GM18508 (cell line): ENCODE data around the gene CYSRT1.

Source experiments
- ATAC-seq: cut with Tn5 transposase; IDR thresholded peaks from one replicate; pipeline ENCODE4 v1.9.1; 2021; ENCODE audit warnings: moderate number of reproducible peaks; ENCODE audit not compliant: insufficient read depth, unreplicated experiment

Gene CYSRT1, protein sequence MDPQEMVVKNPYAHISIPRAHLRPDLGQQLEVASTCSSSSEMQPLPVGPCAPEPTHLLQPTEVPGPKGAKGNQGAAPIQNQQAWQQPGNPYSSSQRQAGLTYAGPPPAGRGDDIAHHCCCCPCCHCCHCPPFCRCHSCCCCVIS

GRCh38 chr9:137224830-137225694 is at the start of gene CYSRT1:
Gene CYSRT1, plus strand, starts transcription at chr9:137225174. Its CDS starts 448 bp downstream, at chr9:137225622.
- no peak for ATAC-seq

DNA sequence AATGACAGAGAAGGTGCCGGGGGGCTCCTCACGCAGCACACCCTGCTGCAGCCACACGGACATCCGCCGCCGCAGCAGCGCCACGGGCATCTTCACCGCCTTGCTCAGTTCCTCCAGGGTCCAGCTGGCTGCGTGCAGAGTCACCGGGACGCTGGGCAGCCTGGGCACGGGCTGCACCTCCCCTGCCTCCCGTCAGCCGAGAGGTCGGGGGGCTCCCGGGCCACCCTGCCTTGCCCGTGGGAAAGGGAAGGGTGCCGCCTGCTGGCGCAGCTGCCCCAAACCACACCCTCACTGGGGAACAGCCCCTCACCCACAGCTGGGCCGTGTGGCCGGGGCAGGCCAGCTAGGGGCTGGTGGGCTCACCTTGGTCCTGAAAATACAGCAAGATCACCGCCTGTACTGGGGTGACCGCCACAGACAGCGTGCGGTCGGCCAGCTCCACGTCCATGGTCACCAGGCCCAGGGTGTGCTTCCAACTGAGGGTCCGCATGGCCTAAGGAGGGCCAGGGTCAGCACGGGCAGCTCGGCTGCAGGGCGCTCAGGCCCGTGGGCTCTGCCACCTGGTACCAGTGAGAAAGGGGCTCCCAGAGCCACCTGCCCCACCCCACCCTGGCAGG is 49.5 kb upstream of the CYSRT1 start:
- ATAC-seq, result no peak

DNA sequence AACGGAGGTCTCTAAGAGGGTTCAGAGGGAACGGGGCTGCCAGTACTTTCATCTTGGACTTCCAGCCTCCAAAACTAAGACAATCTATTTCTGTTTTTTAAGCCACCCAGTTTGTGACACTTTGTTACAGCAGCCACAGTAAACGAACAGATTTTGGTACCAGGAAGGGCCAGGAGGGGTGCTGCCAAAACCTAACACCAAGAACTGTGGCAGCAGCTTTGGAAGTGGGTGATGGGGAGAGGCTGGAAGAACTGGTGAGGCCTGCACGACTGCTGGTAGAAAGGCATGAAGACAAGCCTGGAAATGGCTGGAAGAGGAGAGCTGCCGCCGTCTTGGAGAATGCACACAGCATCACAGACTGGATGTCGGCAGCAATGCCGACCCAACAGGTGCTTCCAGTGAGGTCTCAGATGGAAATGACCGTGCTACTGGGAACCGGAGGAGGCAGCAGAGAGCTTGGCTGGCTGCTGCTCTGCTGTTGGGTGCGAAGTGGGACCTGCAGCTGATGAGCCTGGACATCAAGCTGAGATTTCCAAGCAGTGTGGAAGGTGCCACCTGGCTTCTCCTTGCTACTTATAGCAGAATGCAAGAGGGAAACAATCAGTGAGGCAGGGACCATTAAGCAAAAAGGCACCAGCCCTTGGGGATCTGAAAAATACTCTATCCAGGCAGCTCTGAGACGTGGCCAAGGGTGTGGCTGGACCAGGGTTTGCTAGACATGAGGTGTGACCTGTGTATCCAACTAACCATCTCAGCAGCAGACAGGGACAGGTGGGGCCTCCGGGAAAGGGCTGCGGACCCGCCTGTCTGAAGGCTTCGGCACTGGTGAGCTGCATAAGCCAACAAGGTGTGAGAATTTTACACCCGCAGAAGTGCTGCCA is 48.4 kb upstream of the CYSRT1 start:
- ATAC-seq, result no peak

GRCh38 chr9:137178201-137178938 is 46.6 kb upstream of the CYSRT1 start:
- ATAC-seq, result no peak

DNA sequence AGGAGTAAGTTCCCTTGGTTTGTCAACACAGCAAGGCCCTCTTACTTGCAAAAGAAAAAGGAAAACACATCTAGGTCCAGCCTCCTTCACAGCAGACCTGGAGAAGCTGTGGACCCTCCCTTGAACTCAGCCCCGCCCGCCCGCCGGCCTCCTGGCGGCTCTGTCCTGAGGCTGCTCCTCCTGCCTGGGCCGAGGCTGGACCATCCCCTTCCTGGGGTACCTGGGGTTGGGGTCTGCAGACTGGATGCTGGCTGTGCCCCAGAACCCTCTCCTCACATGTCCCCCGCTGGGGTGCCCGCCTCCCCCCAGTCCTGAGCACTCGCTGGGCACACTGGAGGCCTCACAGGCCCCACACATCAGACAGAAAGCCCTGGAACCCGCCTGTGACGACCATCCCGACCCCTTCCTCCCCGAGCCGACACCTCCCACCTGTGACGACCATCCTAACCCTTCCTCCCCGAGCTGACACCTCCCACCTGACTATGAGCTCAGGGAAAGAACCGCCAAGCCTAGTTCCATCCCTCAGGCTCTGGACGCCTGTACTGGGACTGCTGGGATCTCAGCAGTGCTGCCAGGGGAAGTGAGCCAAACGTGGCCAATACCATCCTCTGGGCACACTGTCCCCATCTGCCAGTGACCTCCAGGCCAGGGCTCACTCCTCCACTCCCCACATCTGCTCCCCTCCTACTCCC is 45.9 kb upstream of the CYSRT1 start:
- no peak for ATAC-seq

GRCh38 chr9:137179761-137180160 is 45.2 kb upstream of the CYSRT1 start:
- ATAC-seq, result no peak

GRCh38 chr9:137180491-137180890 is 44.5 kb upstream of the CYSRT1 start:
- no peak for ATAC-seq

DNA sequence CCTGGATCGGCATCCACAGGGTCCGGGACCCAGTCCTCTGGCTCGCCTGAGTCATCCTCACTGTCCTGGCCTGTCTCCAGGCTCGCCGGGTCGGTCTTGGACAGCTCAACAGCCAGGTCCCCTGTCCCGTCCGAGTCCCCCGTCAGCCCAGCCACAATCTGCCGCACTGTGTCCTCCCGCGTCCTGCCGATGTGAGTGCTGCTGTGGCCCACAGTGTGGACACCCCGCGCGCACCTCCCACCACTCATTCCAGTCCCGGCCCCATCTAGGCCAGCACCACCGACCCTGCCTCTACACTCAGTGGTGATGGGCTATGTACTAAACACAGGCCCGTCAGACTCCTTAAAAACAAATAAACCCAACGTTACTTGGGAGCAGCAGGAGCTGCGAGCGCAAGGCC is 43.3 kb upstream of the CYSRT1 start:
- no peak for ATAC-seq

GRCh38 chr9:137182836-137183235 is 42.1 kb upstream of the CYSRT1 start:
- no peak for ATAC-seq

- no peak for ATAC-seq
These were observed 40.9 kb upstream of the CYSRT1 start for GRCh38 chr9:137183980-137184595.

- ATAC-seq, result no peak
These were observed 39.9 kb upstream of the CYSRT1 start for GRCh38 chr9:137184881-137185660.

- ATAC-seq, result no peak
These were observed 39.1 kb upstream of the CYSRT1 start for GRCh38 chr9:137185921-137186320.

DNA sequence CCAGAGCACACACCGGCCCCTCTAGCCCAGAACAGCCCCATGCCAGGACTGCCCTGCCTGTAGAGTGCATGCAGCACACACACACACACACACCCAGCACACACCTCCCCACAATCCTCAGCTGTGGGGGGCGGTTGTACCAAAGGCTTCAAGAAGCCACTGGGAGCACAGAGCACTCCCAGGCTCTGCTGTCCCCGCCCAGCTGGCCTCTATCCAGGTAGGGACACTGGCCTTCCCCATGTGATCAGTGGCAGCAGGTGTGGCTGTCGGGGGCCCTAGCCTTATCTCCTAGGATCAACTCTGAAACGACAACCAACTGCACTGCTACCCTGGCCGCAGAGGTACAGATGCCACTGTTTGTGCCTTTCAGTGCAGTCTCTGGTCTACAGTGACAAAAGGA is 38.6 kb upstream of the CYSRT1 start:
- ATAC-seq, result no peak

GRCh38 chr9:137187386-137187785 is 37.6 kb upstream of the CYSRT1 start:
- no peak for ATAC-seq

- ATAC-seq, result no peak
These were observed 36.9 kb upstream of the CYSRT1 start for GRCh38 chr9:137188086-137188489.

GRCh38 chr9:137188490-137189296 is 36.3 kb upstream of the CYSRT1 start, which contains the start of the genes ANAPC2 and SSNA1:
Gene ANAPC2, minus strand, starts transcription at chr9:137188560. Its CDS starts 28 bp downstream, at chr9:137188532.
Gene SSNA1, plus strand, starts transcription at chr9:137188676. Its CDS starts 51 bp downstream, at chr9:137188727.
- peak; percentile 39 for ATAC-seq
